ENCODE measurements around the gene DCAKD. TPM values are rescaled to one million over a fixed set of nuclear protein-coding genes. Genes with fewer than 3 reads are reported as not detected.

The DCAKD gene
- total and polyA plus RNA-seq, 12 donors = 34.9 to 115 (median 62.9) TPM

DNA sequence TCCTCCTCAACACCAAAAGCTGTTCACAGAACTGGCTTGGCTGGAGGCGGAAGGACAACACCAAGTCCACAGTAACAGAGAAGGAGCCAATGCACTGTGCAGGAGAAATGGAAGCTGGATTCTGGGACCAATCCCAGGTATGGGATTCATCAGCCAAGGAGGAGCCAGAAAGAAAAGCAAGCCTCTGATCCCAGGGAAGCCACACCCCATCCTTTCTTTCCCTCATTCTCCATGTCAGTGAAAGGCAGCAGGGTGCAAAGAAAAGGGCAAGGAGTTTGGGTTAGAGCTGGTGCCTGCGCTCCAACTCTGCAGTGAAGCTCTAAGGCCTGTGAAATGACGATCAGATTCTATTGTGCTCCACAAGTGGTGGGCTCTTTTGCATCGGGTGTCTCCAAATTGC is 11.0 kb downstream of the DCAKD start:
- intact Hi-C loops (cut with DNase I) = no loop called here
- no peak for DNase-seq
- Histone ChIP-seq H3K27me3 (no peaks in the 10 kb centered on the region), H3K9me3 (replicated peaks in 1 of 3) (no peaks in the 10 kb centered on the region), H3K4me3 (no peak overlapping the region), H3K36me3 (replicated peaks in 1 of 2) (no peaks in the 10 kb centered on the region), H3K27ac (peak overlapping the region in 2 of 5 donors; percentile 11 to 58), H3K4me1 (replicated peaks in 1 of 2) (peaks cover 20 to 30% of the 10 kb centered on the region in 2 donors)
- 84 to 88% (median 85%) methylated on average over 4 of the region's 4 CpGs for WGBS, 4 donors
- no peak for TF ChIP-seq POLR2A (IDR thresholded peaks at IDR 0.05)
- TF ChIP-seq, protein P1, sequence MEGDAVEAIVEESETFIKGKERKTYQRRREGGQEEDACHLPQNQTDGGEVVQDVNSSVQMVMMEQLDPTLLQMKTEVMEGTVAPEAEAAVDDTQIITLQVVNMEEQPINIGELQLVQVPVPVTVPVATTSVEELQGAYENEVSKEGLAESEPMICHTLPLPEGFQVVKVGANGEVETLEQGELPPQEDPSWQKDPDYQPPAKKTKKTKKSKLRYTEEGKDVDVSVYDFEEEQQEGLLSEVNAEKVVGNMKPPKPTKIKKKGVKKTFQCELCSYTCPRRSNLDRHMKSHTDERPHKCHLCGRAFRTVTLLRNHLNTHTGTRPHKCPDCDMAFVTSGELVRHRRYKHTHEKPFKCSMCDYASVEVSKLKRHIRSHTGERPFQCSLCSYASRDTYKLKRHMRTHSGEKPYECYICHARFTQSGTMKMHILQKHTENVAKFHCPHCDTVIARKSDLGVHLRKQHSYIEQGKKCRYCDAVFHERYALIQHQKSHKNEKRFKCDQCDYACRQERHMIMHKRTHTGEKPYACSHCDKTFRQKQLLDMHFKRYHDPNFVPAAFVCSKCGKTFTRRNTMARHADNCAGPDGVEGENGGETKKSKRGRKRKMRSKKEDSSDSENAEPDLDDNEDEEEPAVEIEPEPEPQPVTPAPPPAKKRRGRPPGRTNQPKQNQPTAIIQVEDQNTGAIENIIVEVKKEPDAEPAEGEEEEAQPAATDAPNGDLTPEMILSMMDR (IDR thresholded peaks at IDR 0.05) = no peak

DNA sequence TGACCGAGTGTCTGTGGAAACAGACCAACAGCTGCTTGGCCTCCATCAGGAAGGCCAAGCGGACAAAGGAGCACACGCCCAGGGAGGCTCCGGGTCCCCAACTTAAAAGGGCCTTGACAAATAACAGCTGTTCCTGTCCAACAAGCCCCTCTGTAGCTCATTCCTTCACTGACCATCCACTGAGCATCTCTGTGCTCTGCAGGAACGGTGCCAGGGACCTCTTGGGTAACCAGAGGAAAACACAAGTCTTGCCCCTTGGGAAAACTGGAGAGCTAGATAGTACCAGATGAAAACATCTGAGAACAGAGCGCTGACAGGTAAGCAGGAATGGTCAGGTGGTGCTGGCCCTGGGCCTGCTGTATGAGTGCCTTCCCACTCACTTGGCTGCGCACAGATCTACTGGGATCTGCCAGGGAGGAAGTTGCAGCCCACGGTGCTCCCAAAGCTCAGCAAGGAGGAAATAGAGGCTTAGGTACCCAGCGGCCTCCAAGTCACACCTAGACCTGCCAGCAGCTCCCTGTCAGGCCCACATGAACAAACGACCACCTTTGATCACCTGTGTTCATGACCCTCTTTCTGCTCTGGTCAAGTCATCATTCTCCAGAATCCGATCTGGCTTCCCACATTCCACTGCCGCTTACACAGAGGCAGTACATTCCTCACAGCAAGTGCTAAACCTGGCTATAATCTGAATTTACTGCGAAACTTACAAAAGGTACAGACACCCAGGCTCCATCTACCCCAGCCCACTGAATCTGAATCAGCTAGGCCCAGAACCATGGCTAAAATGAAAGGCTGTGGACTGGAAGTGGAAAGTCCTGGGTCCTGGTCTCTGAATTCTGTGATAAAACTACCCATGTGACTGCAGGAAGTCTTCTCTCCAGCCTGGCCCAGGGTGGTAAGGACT is 12.5 kb downstream of the DCAKD start:
- no peak overlapping the region for H3K27ac ChIP-seq
- intact Hi-C loops (cut with DNase I) = no loop called here
- peaks cover 19 to 23% of the 10 kb centered on the region in 2 donors for H3K4me1 ChIP-seq (replicated peaks in 1 of 2)
- DNase-seq = no peak
- WGBS, 4 donors = 79 to 81% (median 80%) methylated on average over 13 of the region's 13 CpGs
- no peaks in the 10 kb centered on the region for H3K27me3 ChIP-seq
- no peak for TF ChIP-seq POLR2A (IDR thresholded peaks at IDR 0.05)
- TF ChIP-seq, protein P1 (IDR thresholded peaks at IDR 0.05) = no peak
- peaks cover 0 to under 1% of the 10 kb centered on the region in 2 donors for H3K36me3 ChIP-seq (replicated peaks in 1 of 2)
- no peak overlapping the region for H3K4me3 ChIP-seq
- H3K9me3 ChIP-seq (replicated peaks in 1 of 3) = no peaks in the 10 kb centered on the region

DNA sequence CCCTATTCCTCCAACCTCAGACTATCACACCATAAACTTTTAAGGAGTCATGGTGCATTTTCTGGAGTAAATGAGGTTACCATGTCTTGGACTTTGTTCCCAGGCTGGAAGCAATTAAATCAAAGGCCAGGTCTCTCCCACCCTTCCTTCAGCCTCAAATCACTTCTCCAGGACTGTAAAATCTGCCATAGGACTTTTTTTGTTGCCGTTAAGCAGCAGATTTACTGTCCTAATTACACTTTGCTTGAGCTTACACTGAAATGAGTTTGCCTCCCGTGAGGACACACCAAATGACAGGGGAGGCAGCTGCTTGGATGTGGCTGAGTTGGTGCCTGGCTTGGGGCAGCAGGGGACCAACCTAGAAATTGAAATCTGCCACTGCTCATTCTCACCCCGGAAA is 14.7 kb downstream of the DCAKD start:
- no peak overlapping the region for H3K4me3 ChIP-seq
- no peaks in the 10 kb centered on the region for H3K9me3 ChIP-seq (replicated peaks in 1 of 3)
- peaks cover 0 to 20% of the 10 kb centered on the region in 2 donors for H3K36me3 ChIP-seq (replicated peaks in 1 of 2)
- H3K27ac ChIP-seq = no peak overlapping the region
- peaks cover 7% of the 10 kb centered on the region in 2 donors for H3K4me1 ChIP-seq (replicated peaks in 1 of 2)
- H3K27me3 ChIP-seq = no peaks in the 10 kb centered on the region
- DNase-seq = no peak
- intact Hi-C loops (cut with DNase I) = no loop called here
- TF ChIP-seq POLR2A (IDR thresholded peaks at IDR 0.05) = no peak
- TF ChIP-seq, protein P1 (IDR thresholded peaks at IDR 0.05) = no peak
- WGBS, 4 donors = 75 to 92% (median 83%) methylated on average over 3 of the region's 3 CpGs

DNA sequence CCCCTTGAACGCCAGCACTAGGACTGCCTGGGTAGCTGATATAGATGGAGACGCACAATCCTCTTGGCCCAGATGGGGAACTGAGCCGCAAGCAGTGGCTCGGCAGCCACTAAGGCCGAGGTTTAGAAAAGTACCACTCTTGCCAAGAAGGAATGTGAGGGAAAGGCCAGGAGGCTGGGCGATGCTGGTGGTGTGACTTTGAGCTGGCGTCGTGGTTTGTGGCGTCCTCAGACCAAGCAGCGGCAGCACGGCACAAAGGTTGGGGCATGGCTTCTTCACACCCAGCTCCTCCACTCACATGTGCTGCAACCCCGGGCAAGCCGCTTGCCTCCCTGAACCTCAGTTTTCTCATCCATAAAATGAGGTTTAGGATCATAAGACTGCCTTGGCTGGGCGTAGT is 15.6 kb downstream of the DCAKD start:
- no peak for DNase-seq
- intact Hi-C loops (cut with DNase I) = no loop called here
- Histone ChIP-seq H3K36me3 (replicated peaks in 1 of 2) (peaks cover 0 to 22% of the 10 kb centered on the region in 2 donors), H3K4me3 (no peak overlapping the region), H3K9me3 (replicated peaks in 1 of 3) (no peaks in the 10 kb centered on the region), H3K4me1 (replicated peaks in 1 of 2) (peaks cover 4 to 6% of the 10 kb centered on the region in 2 donors), H3K27ac (no peak overlapping the region), H3K27me3 (no peaks in the 10 kb centered on the region)
- 93 to 96% (median 95%) methylated on average over 12 to 14 of the region's 14 CpGs for WGBS, 4 donors
- TF ChIP-seq POLR2A (IDR thresholded peaks at IDR 0.05) = no peak
- TF ChIP-seq, protein P1 (IDR thresholded peaks at IDR 0.05) = no peak

All from adrenal gland (tissue), 12 donors.